Fibroblast of the conjunctiva (primary cell): ENCODE data around the gene SLAMF1.
"Not testable (repeated sequence)": the region's sequence is repeated elsewhere in the genome, so short reads cannot be mapped to it uniquely, and the experiment has no call there.

ENCODE experiments used
- DNase-seq: peaks from one replicate; pipeline ENCODE4 v3.0.0-alpha.2; 2010; ENCODE audit warnings: low read depth

SLAMF1 gene

GRCh38 chr1:160638926-160639325, 7.9 kb downstream of the SLAMF1 start:
- DNase-seq, result no peak

- no peak for DNase-seq
Observed at GRCh38 chr1:160638540-160638857, 8.3 kb downstream of the SLAMF1 start.

GRCh38 chr1:160637821-160638539, 8.9 kb downstream of the SLAMF1 start:
- DNase-seq, result no peak

- no peak for DNase-seq
Observed at GRCh38 chr1:160637065-160637464, 9.8 kb downstream of the SLAMF1 start.

GRCh38 chr1:160636547-160636946, 10.3 kb downstream of the SLAMF1 start:
- no peak for DNase-seq

GRCh38 chr1:160636076-160636475, 10.8 kb downstream of the SLAMF1 start:
- no peak for DNase-seq

- no peak for DNase-seq
Observed at GRCh38 chr1:160634543-160635491, 12.0 kb downstream of the SLAMF1 start.

- no peak for DNase-seq
Observed at GRCh38 chr1:160633330-160633903, 13.4 kb downstream of the SLAMF1 start.

GRCh38 chr1:160631983-160632625, 14.7 kb downstream of the SLAMF1 start:
- no peak for DNase-seq

- DNase-seq, result no peak
Observed at GRCh38 chr1:160630523-160631451, 16.1 kb downstream of the SLAMF1 start.

- no peak for DNase-seq
Observed at GRCh38 chr1:160629286-160630210, 17.3 kb downstream of the SLAMF1 start.

GRCh38 chr1:160628799-160629263, 18.0 kb downstream of the SLAMF1 start:
- DNase-seq, result no peak

GRCh38 chr1:160627677-160628289, 19.1 kb downstream of the SLAMF1 start:
- not testable (repeated sequence) for DNase-seq

- DNase-seq, result no peak
Observed at GRCh38 chr1:160626509-160627342, 20.1 kb downstream of the SLAMF1 start.

GRCh38 chr1:160625725-160626498, 20.9 kb downstream of the SLAMF1 start:
- DNase-seq, result no peak

- DNase-seq, result no peak
Observed at GRCh38 chr1:160625321-160625720, 21.5 kb downstream of the SLAMF1 start.

- no peak for DNase-seq
Observed at GRCh38 chr1:160624464-160624863, 22.4 kb downstream of the SLAMF1 start.

GRCh38 chr1:160623862-160624261, 23.0 kb downstream of the SLAMF1 start:
- no peak for DNase-seq
